Neural crest cell (in vitro differentiated cells): ENCODE results near the gene CHCHD6. TPM values are rescaled to one million over a fixed set of nuclear protein-coding genes. Genes with fewer than 3 reads are reported as not detected.

Experiments used
- DNase-seq: peaks from one replicate; pipeline ENCODE4 v3.0.0; 2021; ENCODE audit warnings: low read depth, mixed read lengths, low spot score
- H3K27ac Mint-ChIP-seq: one replicate; pipeline ENCODE4 v1.8.0; 2021; ENCODE audit warnings: mild to moderate bottlenecking, mixed read lengths; ENCODE audit not compliant: unreplicated experiment
- H3K27me3 Mint-ChIP-seq: 2 replicates; pipeline ENCODE4 v1.8.0; 2021; ENCODE audit warnings: low read depth, mild to moderate bottlenecking, mixed read lengths
- H3K36me3 Mint-ChIP-seq: 2 replicates; pipeline ENCODE4 v1.8.0; 2021; ENCODE audit warnings: low read depth, mild to moderate bottlenecking, mixed read lengths
- H3K4me1 Mint-ChIP-seq: 2 replicates; pipeline ENCODE4 v1.8.0; 2021; ENCODE audit warnings: mixed read lengths
- H3K4me3 Mint-ChIP-seq: one replicate; pipeline ENCODE4 v1.8.0; 2021; ENCODE audit warnings: mild to moderate bottlenecking, mixed read lengths
- H3K9me3 Mint-ChIP-seq: 2 replicates; pipeline ENCODE4 v1.8.0; 2021; ENCODE audit warnings: mixed read lengths
- total RNA-seq: library from RNA; stranded (reverse); gene quantifications from 2 replicates; pipeline ENCODE4 v1.2.1, GENCODE V29; 2021
- TF ChIP-seq, protein P1 (sequence below): fragments of 200-600 bp; sonication (generic); conservative IDR thresholded peaks from 2 replicates; pipeline ENCODE4 v1.5.0; 2021; ENCODE audit warnings: antibody characterized with exemption, mild to moderate bottlenecking

The CHCHD6 gene
- total RNA-seq, 1 donor from 2014 or later = 32.9 TPM

DNA sequence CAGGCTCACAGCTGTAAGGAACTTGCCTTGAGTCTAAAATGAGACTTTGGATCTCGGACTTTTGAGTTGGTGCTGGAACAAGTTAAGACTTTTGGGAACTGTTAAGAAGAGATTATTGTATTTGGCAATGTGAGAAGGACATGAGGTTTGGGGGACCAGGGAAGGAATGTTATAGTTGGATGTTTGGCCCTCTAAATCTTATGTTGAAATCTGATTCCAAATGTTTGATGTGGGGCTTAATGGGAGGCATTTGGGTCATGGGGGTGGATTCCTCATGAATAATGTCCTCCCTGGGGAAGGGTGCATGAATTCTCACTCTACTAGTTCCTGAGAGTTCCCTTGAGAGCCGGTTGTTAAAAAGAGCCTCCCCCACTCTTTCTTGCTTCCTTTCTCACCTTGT lies 18.5 kb upstream of the CHCHD6 start:
- DNase-seq = no peak
- H3K27ac Mint-ChIP-seq = no peak overlapping the region
- TF ChIP-seq, protein P1, sequence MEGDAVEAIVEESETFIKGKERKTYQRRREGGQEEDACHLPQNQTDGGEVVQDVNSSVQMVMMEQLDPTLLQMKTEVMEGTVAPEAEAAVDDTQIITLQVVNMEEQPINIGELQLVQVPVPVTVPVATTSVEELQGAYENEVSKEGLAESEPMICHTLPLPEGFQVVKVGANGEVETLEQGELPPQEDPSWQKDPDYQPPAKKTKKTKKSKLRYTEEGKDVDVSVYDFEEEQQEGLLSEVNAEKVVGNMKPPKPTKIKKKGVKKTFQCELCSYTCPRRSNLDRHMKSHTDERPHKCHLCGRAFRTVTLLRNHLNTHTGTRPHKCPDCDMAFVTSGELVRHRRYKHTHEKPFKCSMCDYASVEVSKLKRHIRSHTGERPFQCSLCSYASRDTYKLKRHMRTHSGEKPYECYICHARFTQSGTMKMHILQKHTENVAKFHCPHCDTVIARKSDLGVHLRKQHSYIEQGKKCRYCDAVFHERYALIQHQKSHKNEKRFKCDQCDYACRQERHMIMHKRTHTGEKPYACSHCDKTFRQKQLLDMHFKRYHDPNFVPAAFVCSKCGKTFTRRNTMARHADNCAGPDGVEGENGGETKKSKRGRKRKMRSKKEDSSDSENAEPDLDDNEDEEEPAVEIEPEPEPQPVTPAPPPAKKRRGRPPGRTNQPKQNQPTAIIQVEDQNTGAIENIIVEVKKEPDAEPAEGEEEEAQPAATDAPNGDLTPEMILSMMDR = no peak
- H3K4me3 Mint-ChIP-seq = no peak overlapping the region
- peaks cover 15% of the 10 kb centered on the region for H3K27me3 Mint-ChIP-seq
- peaks cover 15% of the 10 kb centered on the region for H3K4me1 Mint-ChIP-seq
- no peaks in the 10 kb centered on the region for H3K36me3 Mint-ChIP-seq
- peaks cover 4% of the 10 kb centered on the region for H3K9me3 Mint-ChIP-seq

DNA sequence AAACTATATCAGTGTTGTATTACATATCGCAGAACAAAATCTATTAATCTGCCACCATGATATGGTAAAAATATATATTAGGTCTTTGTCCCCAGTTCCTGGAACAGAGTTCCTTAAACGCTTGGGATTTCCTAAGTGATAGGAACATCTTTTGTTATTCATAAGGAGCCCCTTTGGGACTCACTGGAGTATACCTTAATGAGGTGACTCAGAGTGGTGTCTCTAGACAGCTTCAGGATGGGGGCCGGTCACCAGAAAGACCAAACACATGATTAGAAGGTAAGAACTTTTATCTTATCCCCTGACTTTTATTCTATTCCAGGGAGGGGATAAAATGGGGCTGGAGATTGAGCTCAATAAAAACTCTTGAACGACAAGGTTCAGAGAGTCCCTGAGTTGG lies 12.3 kb upstream of the CHCHD6 start:
- no peak overlapping the region for H3K4me3 Mint-ChIP-seq
- DNase-seq = no peak
- TF ChIP-seq, protein P1 = no peak
- no peaks in the 10 kb centered on the region for H3K36me3 Mint-ChIP-seq
- H3K27ac Mint-ChIP-seq = no peak overlapping the region
- peaks cover 4% of the 10 kb centered on the region for H3K4me1 Mint-ChIP-seq
- H3K27me3 Mint-ChIP-seq = peaks cover 43% of the 10 kb centered on the region
- peaks cover 4% of the 10 kb centered on the region for H3K9me3 Mint-ChIP-seq

DNA sequence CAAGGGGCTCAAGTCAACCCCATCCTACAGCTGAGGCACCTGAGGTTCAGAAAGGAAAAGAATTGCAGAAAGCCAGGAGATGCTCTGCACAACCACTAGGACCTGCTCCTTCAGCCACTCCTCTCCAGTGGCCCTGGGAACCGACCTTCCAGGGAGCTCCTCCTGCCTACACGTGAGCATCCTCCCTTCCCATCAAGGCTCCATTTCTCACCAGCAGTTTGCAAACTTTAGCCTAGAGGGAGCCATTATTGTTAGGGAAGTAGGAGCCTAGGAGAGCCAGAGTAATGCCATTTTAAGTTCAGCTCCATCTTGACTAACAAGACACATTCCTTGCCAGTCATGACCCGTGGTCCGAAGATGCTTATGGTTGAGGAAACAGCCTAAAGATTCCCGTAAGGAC lies 11.2 kb upstream of the CHCHD6 start:
- no peaks in the 10 kb centered on the region for H3K36me3 Mint-ChIP-seq
- H3K9me3 Mint-ChIP-seq = peaks cover 4% of the 10 kb centered on the region
- TF ChIP-seq, protein P1 = no peak
- DNase-seq = no peak
- no peak overlapping the region for H3K4me3 Mint-ChIP-seq
- H3K27me3 Mint-ChIP-seq = peaks cover 41% of the 10 kb centered on the region
- H3K4me1 Mint-ChIP-seq = peaks cover 6% of the 10 kb centered on the region
- no peak overlapping the region for H3K27ac Mint-ChIP-seq

DNA sequence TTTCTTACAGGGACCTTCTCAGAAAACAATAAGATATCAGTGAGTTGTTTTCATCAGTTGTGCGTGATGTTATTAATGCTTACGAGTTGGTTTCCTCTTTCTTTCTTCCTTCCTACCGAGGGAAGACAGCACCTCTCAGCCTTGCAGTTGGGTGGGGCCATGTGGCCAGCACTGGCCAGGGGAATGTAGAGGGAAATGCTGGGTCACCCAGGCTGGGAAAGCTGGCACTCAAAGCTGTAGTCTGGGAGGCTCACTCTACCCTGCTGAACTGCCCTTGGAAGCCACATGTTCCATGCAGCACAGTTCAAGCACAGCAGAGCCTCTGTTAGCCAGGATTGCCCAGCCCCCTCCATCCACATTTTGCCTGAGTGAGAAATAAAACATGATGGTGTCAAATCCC lies 10.1 kb upstream of the CHCHD6 start:
- Mint-ChIP-seq H3K27ac (peak overlapping the region; percentile 44), H3K27me3 (peaks cover 33% of the 10 kb centered on the region), H3K36me3 (no peaks in the 10 kb centered on the region), H3K9me3 (peaks cover 2% of the 10 kb centered on the region), H3K4me1 (peaks cover 6% of the 10 kb centered on the region), H3K4me3 (no peak overlapping the region)
- TF ChIP-seq, protein P1 = no peak
- no peak for DNase-seq

DNA sequence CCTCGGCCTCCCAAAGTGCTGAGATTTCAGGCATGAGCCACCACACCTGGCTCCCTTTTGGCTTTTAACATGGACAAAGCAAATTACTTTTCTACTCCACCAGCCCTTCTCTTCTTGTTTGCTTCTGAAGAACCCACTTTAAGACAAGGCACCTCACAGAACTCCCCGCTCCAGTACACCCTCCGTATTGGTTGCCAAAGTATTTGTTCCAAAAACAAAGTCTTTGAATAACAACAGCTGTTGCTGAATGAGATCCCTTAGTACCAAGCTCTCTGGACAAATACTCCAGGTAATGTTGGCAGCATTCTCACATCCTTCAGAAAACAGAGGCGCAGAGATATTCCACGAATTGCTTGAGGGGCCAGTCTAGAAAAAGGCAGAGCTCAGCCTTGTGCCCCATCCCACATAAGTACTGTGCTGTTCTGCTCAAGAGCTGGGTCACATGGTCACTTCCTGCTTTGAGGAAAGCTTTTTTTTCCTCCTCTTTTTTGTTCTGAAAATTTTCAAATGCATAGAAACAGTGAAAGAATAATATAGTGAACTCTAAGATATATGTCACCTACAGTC lies 7.3 kb upstream of the CHCHD6 start:
- H3K4me3 Mint-ChIP-seq = no peak overlapping the region
- TF ChIP-seq, protein P1 = no peak
- no peak for DNase-seq
- no peaks in the 10 kb centered on the region for H3K36me3 Mint-ChIP-seq
- peaks cover 3% of the 10 kb centered on the region for H3K4me1 Mint-ChIP-seq
- no peaks in the 10 kb centered on the region for H3K9me3 Mint-ChIP-seq
- no peak overlapping the region for H3K27ac Mint-ChIP-seq
- H3K27me3 Mint-ChIP-seq = peaks cover 36% of the 10 kb centered on the region
